ENCODE measurements around the gene USP6NL.

GRCh38 chr10:11479300-11479699 lies 132.2 kb downstream of the USP6NL start:
- TF ChIP-seq CTCF (optimal IDR thresholded peaks at IDR 0.05 in 1 of 3, IDR thresholded peaks at IDR 0.05 in 1 of 3, conservative IDR thresholded peaks at IDR 0.05 in 1 of 3; ENCODE audit: extremely low read depth in 1 of 3, insufficient read depth in 2 of 3, low read length in 3 of 3) (no peak), EZH2 (IDR thresholded peaks at IDR 0.05; ENCODE audit: low read length) (no peak)
